Neural cell (in vitro differentiated cells): Measurements from ENCODE around the gene NID2. TPM values are rescaled to one million over a fixed set of nuclear protein-coding genes. Genes with fewer than 3 reads are reported as not detected.

Experiments
- H2AFZ ChIP-seq: fragments of 200-600, 300-800 bp; sonication (generic), shearing (Covaris generic); 2 replicates; pipeline ENCODE4 v1.6.0; 2014; ENCODE audit warnings: low read depth, mild to moderate bottlenecking, antibody characterized with exemption, low read length, moderate library complexity
- H3F3A ChIP-seq: fragments of 200-600 bp; shearing (Covaris generic); 2 replicates; pipeline ENCODE4 v1.6.1; 2016; ENCODE audit warnings: mild to moderate bottlenecking, moderate library complexity, mixed read lengths, antibody characterized with exemption, low read length; ENCODE audit not compliant: insufficient read depth, poor library complexity, severe bottlenecking
- H3K27ac ChIP-seq: fragments of 200-600, 300-800 bp; sonication (generic), shearing (Covaris generic); 2 replicates; pipeline ENCODE4 v1.5.1; 2014; ENCODE audit warnings: mild to moderate bottlenecking, low read length, moderate library complexity
- H3K27me3 ChIP-seq: fragments of 300-800, 200-600 bp; sonication (generic), shearing (Covaris generic); 2 replicates; pipeline ENCODE4 v1.6.0; 2014; ENCODE audit warnings: mild to moderate bottlenecking, low read depth, low read length, moderate library complexity; ENCODE audit not compliant: insufficient read depth
- H3K36me3 ChIP-seq: fragments of 300-800, 200-600 bp; sonication (generic), shearing (Covaris generic); 2 replicates; pipeline ENCODE4 v1.5.1; 2014; ENCODE audit warnings: mild to moderate bottlenecking, antibody characterized with exemption, low read length, moderate library complexity; ENCODE audit not compliant: insufficient read depth
- H3K4me2 ChIP-seq: fragments of 300-800, 200-600 bp; sonication (generic), shearing (Covaris generic); 2 replicates; pipeline ENCODE4 v1.6.0; 2014; ENCODE audit warnings: mild to moderate bottlenecking, low read length
- H3K4me3 ChIP-seq: fragments of 300-800, 200-600 bp; sonication (generic), shearing (Covaris generic); 2 replicates; pipeline ENCODE4 v1.5.1; 2014; ENCODE audit warnings: mild to moderate bottlenecking, low read length, moderate library complexity
- H3K79me2 ChIP-seq: fragments of 200-600 bp; shearing (Covaris generic); replicated peaks from 2 replicates; pipeline ENCODE4 v1.6.0; 2014; ENCODE audit warnings: mild to moderate bottlenecking, low read length, moderate library complexity; ENCODE audit not compliant: insufficient read depth
- H3K9ac ChIP-seq: fragments of 300-800, 200-600 bp; sonication (generic), shearing (Covaris generic); 2 replicates; pipeline ENCODE4 v1.6.1; 2016; ENCODE audit warnings: mild to moderate bottlenecking, low read length, mixed read lengths
- H3K9me2 ChIP-seq: fragments of 200-600 bp; shearing (Covaris generic); 2 replicates; pipeline ENCODE4 v1.6.1; 2016; ENCODE audit warnings: mild to moderate bottlenecking, low read length, mixed read lengths; ENCODE audit not compliant: insufficient read depth
- H3K9me3 ChIP-seq: fragments of 200-600, 300-800 bp; sonication (generic), shearing (Covaris generic); 2 replicates; pipeline ENCODE4 v1.6.1; 2016; ENCODE audit warnings: mild to moderate bottlenecking, mixed run types, low read length, moderate library complexity, mixed read lengths
- H4K20me1 ChIP-seq: fragments of 200-600 bp; shearing (Covaris generic); 2 replicates; pipeline ENCODE4 v1.6.1; 2016; ENCODE audit warnings: mild to moderate bottlenecking, mixed run types; ENCODE audit not compliant: insufficient read depth
- EP300 ChIP-seq: fragments of 450-650 bp; conservative IDR thresholded peaks from 2 replicates; pipeline ENCODE4 v1.6.1; 2014; ENCODE audit warnings: antibody characterized with exemption, mild to moderate bottlenecking, moderate library complexity; ENCODE audit not compliant: poor library complexity, severe bottlenecking
- EZH2 ChIP-seq: fragments of 200-600, 300-800 bp; shearing (Covaris generic), sonication (generic); IDR thresholded peaks from 2 replicates; pipeline ENCODE4 v1.6.1; 2014; ENCODE audit warnings: antibody characterized with exemption, low read length, borderline replicate concordance, mild to moderate bottlenecking; ENCODE audit not compliant: insufficient read depth, poor library complexity, severe bottlenecking
- MXI1 ChIP-seq: fragments of 450-650 bp; conservative IDR thresholded peaks from 2 replicates; pipeline ENCODE4 v1.6.1; 2014; ENCODE audit warnings: antibody characterized with exemption, mild to moderate bottlenecking; ENCODE audit not compliant: poor library complexity, severe bottlenecking
- POLR2AphosphoS5 ChIP-seq: IDR thresholded peaks from 2 replicates; pipeline ENCODE4 v1.6.1; 2012
- RAD21 ChIP-seq: fragments of 450-650 bp; conservative IDR thresholded peaks from 2 replicates; pipeline ENCODE4 v1.6.1; 2014; ENCODE audit warnings: antibody characterized with exemption, mild to moderate bottlenecking, moderate library complexity
- SMC3 ChIP-seq: fragments of 450-650 bp; conservative IDR thresholded peaks from 2 replicates; pipeline ENCODE4 v1.6.1; 2014; ENCODE audit warnings: antibody characterized with exemption, mild to moderate bottlenecking, moderate library complexity; ENCODE audit not compliant: poor library complexity
- TAF1 ChIP-seq: IDR thresholded peaks from 2 replicates; pipeline ENCODE4 v1.6.1; 2012; ENCODE audit warnings: low read depth
- polyA plus RNA-seq: library from polyadenylated mRNA; depleted of rRNA; stranded (reverse); fragments of >200 nt; gene quantifications from 2 replicates; pipeline ENCODE4 v1.2.3, GENCODE V29; 2014
- TF ChIP-seq, protein P1 (sequence below): IDR thresholded peaks from 2 replicates; pipeline ENCODE4 v1.6.1; 2012; ENCODE audit warnings: borderline replicate concordance
- TF ChIP-seq, protein P2 (sequence below): fragments of 450-650 bp; IDR thresholded peaks from 2 replicates; pipeline ENCODE4 v1.5.1; 2014; ENCODE audit warnings: antibody characterized with exemption, mild to moderate bottlenecking, moderate library complexity; ENCODE audit not compliant: poor library complexity, severe bottlenecking

NID2 gene
- polyA plus RNA-seq, 1 donor from 2014 or later = 1.1 TPM

DNA sequence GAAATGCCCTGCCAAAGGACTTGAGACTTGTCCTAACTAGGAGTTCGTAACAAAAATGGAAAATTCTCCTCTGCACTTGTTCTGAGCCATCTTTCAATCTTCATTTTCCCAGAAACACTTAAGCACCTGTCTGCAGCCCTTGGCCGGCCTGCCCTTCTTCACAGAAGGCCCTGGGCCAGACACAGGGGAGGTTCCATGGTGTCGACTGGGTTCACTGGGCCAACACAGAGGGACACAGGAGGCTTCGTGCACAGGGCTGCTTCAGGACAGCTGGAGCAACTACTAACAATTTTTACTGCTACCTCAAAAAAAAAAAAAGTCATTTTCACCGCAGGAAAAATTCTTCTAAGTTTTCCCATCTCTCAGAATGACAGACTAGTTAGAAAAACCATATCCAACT, 19.6 kb downstream of the NID2 start:
- Histone ChIP-seq H3K4me3 (no peak overlapping the region), H3K9me2 (no peaks in the 10 kb centered on the region), H3F3A (no peaks in the 10 kb centered on the region), H3K4me2 (no peak overlapping the region), H2AFZ (no peak overlapping the region), H3K27ac (no peak overlapping the region), H3K36me3 (no peaks in the 10 kb centered on the region), H3K79me2 (no peaks in the 10 kb centered on the region), H3K27me3 (no peaks in the 10 kb centered on the region), H3K9me3 (no peaks in the 10 kb centered on the region), H4K20me1 (no peaks in the 10 kb centered on the region), H3K9ac (no peak overlapping the region)
- TF ChIP-seq RAD21 = no peak
- TF ChIP-seq MXI1 = no peak
- no peak for TF ChIP-seq EZH2
- TF ChIP-seq SMC3 = no peak
- TF ChIP-seq POLR2AphosphoS5 = no peak
- TF ChIP-seq, protein P1, sequence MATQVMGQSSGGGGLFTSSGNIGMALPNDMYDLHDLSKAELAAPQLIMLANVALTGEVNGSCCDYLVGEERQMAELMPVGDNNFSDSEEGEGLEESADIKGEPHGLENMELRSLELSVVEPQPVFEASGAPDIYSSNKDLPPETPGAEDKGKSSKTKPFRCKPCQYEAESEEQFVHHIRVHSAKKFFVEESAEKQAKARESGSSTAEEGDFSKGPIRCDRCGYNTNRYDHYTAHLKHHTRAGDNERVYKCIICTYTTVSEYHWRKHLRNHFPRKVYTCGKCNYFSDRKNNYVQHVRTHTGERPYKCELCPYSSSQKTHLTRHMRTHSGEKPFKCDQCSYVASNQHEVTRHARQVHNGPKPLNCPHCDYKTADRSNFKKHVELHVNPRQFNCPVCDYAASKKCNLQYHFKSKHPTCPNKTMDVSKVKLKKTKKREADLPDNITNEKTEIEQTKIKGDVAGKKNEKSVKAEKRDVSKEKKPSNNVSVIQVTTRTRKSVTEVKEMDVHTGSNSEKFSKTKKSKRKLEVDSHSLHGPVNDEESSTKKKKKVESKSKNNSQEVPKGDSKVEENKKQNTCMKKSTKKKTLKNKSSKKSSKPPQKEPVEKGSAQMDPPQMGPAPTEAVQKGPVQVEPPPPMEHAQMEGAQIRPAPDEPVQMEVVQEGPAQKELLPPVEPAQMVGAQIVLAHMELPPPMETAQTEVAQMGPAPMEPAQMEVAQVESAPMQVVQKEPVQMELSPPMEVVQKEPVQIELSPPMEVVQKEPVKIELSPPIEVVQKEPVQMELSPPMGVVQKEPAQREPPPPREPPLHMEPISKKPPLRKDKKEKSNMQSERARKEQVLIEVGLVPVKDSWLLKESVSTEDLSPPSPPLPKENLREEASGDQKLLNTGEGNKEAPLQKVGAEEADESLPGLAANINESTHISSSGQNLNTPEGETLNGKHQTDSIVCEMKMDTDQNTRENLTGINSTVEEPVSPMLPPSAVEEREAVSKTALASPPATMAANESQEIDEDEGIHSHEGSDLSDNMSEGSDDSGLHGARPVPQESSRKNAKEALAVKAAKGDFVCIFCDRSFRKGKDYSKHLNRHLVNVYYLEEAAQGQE = no peak
- TF ChIP-seq, protein P2, sequence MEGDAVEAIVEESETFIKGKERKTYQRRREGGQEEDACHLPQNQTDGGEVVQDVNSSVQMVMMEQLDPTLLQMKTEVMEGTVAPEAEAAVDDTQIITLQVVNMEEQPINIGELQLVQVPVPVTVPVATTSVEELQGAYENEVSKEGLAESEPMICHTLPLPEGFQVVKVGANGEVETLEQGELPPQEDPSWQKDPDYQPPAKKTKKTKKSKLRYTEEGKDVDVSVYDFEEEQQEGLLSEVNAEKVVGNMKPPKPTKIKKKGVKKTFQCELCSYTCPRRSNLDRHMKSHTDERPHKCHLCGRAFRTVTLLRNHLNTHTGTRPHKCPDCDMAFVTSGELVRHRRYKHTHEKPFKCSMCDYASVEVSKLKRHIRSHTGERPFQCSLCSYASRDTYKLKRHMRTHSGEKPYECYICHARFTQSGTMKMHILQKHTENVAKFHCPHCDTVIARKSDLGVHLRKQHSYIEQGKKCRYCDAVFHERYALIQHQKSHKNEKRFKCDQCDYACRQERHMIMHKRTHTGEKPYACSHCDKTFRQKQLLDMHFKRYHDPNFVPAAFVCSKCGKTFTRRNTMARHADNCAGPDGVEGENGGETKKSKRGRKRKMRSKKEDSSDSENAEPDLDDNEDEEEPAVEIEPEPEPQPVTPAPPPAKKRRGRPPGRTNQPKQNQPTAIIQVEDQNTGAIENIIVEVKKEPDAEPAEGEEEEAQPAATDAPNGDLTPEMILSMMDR = no peak
- TF ChIP-seq EP300 = no peak
- no peak for TF ChIP-seq TAF1

DNA sequence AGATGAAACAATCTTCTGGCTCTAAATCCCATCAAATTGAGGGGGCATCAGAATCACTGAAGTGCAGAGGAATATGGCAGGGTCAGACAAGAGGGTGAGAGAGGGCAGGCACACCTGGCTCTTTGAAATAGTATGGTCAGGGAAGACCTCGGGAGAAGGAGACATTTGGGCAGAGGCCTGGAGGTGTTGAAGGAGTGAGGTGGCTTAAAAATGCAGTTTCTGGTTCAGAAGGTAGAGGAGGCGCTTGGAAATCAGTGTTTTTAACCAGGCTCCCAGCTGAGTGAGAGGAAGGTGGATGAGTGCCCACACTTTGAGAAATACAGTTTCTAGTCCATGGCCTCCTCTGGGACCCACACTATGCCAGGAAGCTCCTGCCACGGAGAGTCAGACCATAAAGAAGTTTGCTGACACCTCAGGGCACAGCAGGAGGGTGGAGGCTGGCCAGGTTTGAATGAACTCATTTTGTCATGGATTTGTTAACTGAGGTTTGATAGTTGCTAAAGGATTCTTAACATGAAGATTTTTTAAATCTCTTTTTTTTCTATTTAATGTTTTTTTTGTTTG, 20.1 kb downstream of the NID2 start:
- Histone ChIP-seq H3K27ac (no peak overlapping the region), H3K79me2 (no peaks in the 10 kb centered on the region), H3F3A (no peaks in the 10 kb centered on the region), H3K27me3 (no peaks in the 10 kb centered on the region), H3K9me3 (no peaks in the 10 kb centered on the region), H2AFZ (no peak overlapping the region), H3K4me2 (no peak overlapping the region), H3K9me2 (no peaks in the 10 kb centered on the region), H3K4me3 (no peak overlapping the region), H3K9ac (no peak overlapping the region), H4K20me1 (no peaks in the 10 kb centered on the region), H3K36me3 (no peaks in the 10 kb centered on the region)
- TF ChIP-seq EP300 (no peak), RAD21 (no peak), EZH2 (no peak), MXI1 (no peak), SMC3 (no peak), TAF1 (no peak), POLR2AphosphoS5 (no peak)
- TF ChIP-seq, protein P2 = no peak
- TF ChIP-seq, protein P1 = no peak
